Fibroblast of lung (primary cell): ENCODE measurements around the gene RNF215. TPM values are rescaled to one million over a fixed set of nuclear protein-coding genes. Genes with fewer than 3 reads are reported as not detected.

ENCODE experiments used
- DNase-seq, 2 donors: peaks; one replicate each; pipeline versions ENCODE4 v3.0.0 to v3.0.0-alpha.2; 2010; ENCODE audit warnings: low read depth in 2 of 2
- H2AFZ ChIP-seq: 2 replicates; pipeline ENCODE4 v1.5.1; 2012; ENCODE audit warnings: low read length, control low read depth, inconsistent platforms
- H3K27ac ChIP-seq: 2 replicates; pipeline ENCODE4 v1.5.1; 2011; ENCODE audit warnings: low read length, control low read depth; ENCODE audit not compliant: insufficient read depth
- H3K27me3 ChIP-seq: 2 replicates; pipeline ENCODE4 v1.5.1; 2011; ENCODE audit warnings: mild to moderate bottlenecking, low read length; ENCODE audit not compliant: control insufficient read depth, insufficient read depth
- H3K36me3 ChIP-seq: 2 replicates; pipeline ENCODE4 v1.5.1; 2011; ENCODE audit warnings: low read length; ENCODE audit not compliant: control insufficient read depth, insufficient read depth
- H3K4me1 ChIP-seq: 2 replicates; pipeline ENCODE4 v1.5.1; 2011; ENCODE audit warnings: low read length; ENCODE audit not compliant: control insufficient read depth, insufficient read depth; ENCODE audit errors: extremely low read depth
- H3K4me2 ChIP-seq: 2 replicates; pipeline ENCODE4 v1.5.1; 2011; ENCODE audit warnings: low read length, control low read depth; ENCODE audit not compliant: insufficient read depth; ENCODE audit errors: extremely low read depth
- H3K4me3 ChIP-seq, 4 experiments: fragments of 200-600 bp in 1 of 4; sonication (generic) in 1 of 4; replicated peaks in 1 of 4; 2 replicates each; pipeline ENCODE4 v1.5.1; 2011 to 2016; ENCODE audit warnings: low read length in 4 of 4, low read depth in 3 of 4, mild to moderate bottlenecking in 3 of 4, control low read depth in 2 of 4, inconsistent platforms in 1 of 4, mixed read lengths in 1 of 4; ENCODE audit not compliant: insufficient read depth in 1 of 4; ENCODE audit errors: control extremely low read depth in 1 of 4
- H3K79me2 ChIP-seq: 2 replicates; pipeline ENCODE4 v1.5.1; 2012; ENCODE audit warnings: mild to moderate bottlenecking, low read length, inconsistent platforms; ENCODE audit not compliant: control insufficient read depth, insufficient read depth
- H3K9ac ChIP-seq: 2 replicates; pipeline ENCODE4 v1.5.1; 2011; ENCODE audit warnings: mild to moderate bottlenecking, low read length, control low read depth; ENCODE audit not compliant: insufficient read depth
- H3K9me3 ChIP-seq: 2 replicates; pipeline ENCODE4 v1.5.1; 2012; ENCODE audit warnings: low read depth, low read length; ENCODE audit not compliant: control insufficient read depth, insufficient read depth
- H4K20me1 ChIP-seq: 2 replicates; pipeline ENCODE4 v1.5.1; 2011; ENCODE audit warnings: low read length; ENCODE audit not compliant: control insufficient read depth, insufficient read depth; ENCODE audit errors: extremely low read depth
- EZH2 ChIP-seq: IDR thresholded peaks from 2 replicates; pipeline ENCODE4 v1.5.1; 2012; ENCODE audit warnings: low read length, control low read depth, mild to moderate bottlenecking; ENCODE audit errors: missing control alignments
- polyA plus RNA-seq, 2 donors: library from polyadenylated mRNA; depleted of rRNA in 1 of 2; stranded (reverse) in 1 of 2; unstranded in 1 of 2; fragments of >200 nt; gene quantifications; 2 replicates each; pipeline ENCODE4 v1.2.1, GENCODE V29; 2011 to 2012; ENCODE audit warnings: missing spikeins in 1 of 2
- total RNA-seq: library from RNA; depleted of rRNA; stranded (reverse); fragments of >200 nt; gene quantifications from 2 replicates; pipeline ENCODE4 v1.2.1, GENCODE V29; 2014
- TF ChIP-seq, protein P1 (sequence below), 2 donors: IDR thresholded peaks in 1 of 2; conservative IDR thresholded peaks in 1 of 2; 1 replicate in 1 of 2; 2 replicates in 1 of 2; pipeline ENCODE4 v1.5.1; 2011 to 2012; ENCODE audit warnings: low read length in 2 of 2, control low read depth in 1 of 2, inconsistent platforms in 1 of 2, low read depth in 1 of 2, mild to moderate bottlenecking in 1 of 2

The RNF215 gene
- total and polyA plus RNA-seq, 2 donors (not counting 1 experiment from before 2014, with no cell fraction given): 5.3 to 30.2 TPM

DNA sequence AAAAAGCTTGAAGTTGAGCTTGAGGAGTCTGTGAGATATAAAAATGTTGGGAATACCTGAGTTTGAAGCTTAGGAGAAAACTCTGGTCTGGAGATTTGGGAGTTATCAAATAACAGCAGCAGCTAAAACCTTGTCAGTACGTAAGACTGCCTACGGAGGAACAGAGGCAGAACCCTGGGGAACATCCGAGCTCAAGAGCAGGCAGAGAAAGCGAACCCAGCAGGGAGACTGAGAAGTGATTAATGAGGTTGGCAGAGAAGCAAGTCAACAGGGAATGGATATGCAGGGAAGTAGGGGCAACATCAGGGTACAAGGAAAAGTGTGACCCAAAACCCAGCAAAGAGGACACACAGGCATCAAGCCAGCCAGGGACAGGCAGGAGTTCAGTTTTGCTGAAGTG is 25.8 kb upstream of the RNF215 start:
- no peaks in the 10 kb centered on the region for H3K9me3 ChIP-seq
- H3K79me2 ChIP-seq: no peaks in the 10 kb centered on the region
- no peak overlapping the region for H3K27ac ChIP-seq
- no peak for TF ChIP-seq EZH2
- TF ChIP-seq, protein P1, sequence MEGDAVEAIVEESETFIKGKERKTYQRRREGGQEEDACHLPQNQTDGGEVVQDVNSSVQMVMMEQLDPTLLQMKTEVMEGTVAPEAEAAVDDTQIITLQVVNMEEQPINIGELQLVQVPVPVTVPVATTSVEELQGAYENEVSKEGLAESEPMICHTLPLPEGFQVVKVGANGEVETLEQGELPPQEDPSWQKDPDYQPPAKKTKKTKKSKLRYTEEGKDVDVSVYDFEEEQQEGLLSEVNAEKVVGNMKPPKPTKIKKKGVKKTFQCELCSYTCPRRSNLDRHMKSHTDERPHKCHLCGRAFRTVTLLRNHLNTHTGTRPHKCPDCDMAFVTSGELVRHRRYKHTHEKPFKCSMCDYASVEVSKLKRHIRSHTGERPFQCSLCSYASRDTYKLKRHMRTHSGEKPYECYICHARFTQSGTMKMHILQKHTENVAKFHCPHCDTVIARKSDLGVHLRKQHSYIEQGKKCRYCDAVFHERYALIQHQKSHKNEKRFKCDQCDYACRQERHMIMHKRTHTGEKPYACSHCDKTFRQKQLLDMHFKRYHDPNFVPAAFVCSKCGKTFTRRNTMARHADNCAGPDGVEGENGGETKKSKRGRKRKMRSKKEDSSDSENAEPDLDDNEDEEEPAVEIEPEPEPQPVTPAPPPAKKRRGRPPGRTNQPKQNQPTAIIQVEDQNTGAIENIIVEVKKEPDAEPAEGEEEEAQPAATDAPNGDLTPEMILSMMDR (conservative IDR thresholded peaks at IDR 0.05 in 1 of 2, IDR thresholded peaks at IDR 0.05 in 1 of 2; ENCODE audit: low read depth in 1 of 2, low read length in 2 of 2): no peak
- no peaks in the 10 kb centered on the region for H4K20me1 ChIP-seq
- H3K4me3 ChIP-seq: no peak overlapping the region
- no peaks in the 10 kb centered on the region for H3K27me3 ChIP-seq
- peaks cover 21% of the 10 kb centered on the region for H3K36me3 ChIP-seq
- no peak overlapping the region for H3K9ac ChIP-seq
- H2AFZ ChIP-seq: no peak overlapping the region
- H3K4me1 ChIP-seq: peaks cover 2% of the 10 kb centered on the region
- no peak overlapping the region for H3K4me2 ChIP-seq
- no peak for DNase-seq

DNA sequence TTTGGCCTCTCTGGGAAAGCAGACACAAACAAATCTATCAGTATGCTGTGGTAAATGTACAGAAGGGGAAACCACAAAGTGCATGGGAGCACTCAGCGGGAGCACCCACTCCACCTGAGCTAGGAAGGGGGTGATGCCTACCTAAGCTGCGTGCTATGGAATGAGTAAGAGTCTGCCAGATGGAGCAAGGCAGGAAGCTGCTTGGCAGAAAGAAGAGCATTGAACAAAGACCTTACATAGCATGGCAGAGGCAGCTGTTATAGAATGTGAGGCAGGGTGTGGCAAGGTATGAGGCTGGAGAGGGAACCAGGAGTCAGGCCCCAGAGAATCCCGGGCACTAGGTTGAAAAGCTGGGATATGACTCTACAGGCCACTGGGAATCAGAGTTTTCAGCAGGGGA is 24.6 kb upstream of the RNF215 start:
- Histone ChIP-seq H3K27ac (no peak overlapping the region), H3K36me3 (peaks cover 19% of the 10 kb centered on the region)

DNA sequence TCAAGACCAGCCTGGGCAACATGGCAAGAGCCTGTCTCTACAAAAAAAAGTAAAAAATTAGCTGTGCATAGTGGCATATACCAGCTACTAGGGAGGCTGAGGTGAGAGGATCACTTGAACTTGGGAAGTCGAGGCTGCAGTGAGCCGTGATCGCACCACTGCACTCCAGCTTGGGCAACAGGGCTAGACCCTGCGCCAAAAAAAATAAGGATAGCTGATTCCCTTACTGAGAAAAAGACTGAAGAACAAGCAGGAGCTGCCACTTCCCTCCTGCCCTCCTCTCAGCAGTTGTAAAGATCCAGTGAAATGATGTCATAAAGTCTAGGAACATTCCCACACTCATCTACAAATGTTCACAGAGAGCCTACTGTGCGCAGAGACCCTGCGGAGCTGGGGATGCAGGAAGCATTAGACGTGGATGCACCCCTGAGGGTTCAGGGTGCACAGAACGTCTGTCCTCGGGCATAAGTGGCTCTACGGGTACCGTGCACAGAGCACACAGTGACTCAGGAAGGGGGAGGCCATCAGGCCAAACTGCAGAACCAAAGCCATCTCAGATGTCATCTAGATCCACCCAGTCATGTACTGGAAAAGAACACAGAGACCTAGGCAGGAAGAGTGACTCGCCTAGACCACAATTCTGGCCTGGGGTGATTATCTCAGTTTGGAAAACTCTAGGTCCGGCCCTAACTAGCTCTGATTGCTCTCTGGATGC is 21.3 kb upstream of the RNF215 start:
- peak; percentile 26 to 73 for DNase-seq
- H3K27me3 ChIP-seq: no peaks in the 10 kb centered on the region
- H3K4me3 ChIP-seq: no peak overlapping the region
- TF ChIP-seq, protein P1 (conservative IDR thresholded peaks at IDR 0.05 in 1 of 2, IDR thresholded peaks at IDR 0.05 in 1 of 2; ENCODE audit: low read depth in 1 of 2, low read length in 2 of 2): no peak
- no peak for TF ChIP-seq EZH2
- H3K4me2 ChIP-seq: no peak overlapping the region
- no peak overlapping the region for H3K9ac ChIP-seq
- H3K4me1 ChIP-seq: peaks cover 2% of the 10 kb centered on the region
- peaks cover 17% of the 10 kb centered on the region for H3K36me3 ChIP-seq
- H3K9me3 ChIP-seq: no peaks in the 10 kb centered on the region
- no peaks in the 10 kb centered on the region for H3K79me2 ChIP-seq
- H4K20me1 ChIP-seq: no peaks in the 10 kb centered on the region
- H2AFZ ChIP-seq: no peak overlapping the region
- peak overlapping the region; percentile 32 for H3K27ac ChIP-seq

More for the DNA sequence above, 24.6 kb upstream of the RNF215 start:
- H3K9me3 ChIP-seq: no peaks in the 10 kb centered on the region
- H3K9ac ChIP-seq: no peak overlapping the region
- H3K4me3 ChIP-seq: no peak overlapping the region
- H3K79me2 ChIP-seq: no peaks in the 10 kb centered on the region
- H2AFZ ChIP-seq: no peak overlapping the region
- H3K27me3 ChIP-seq: no peaks in the 10 kb centered on the region
- no peak overlapping the region for H3K4me2 ChIP-seq
- TF ChIP-seq, protein P1 (conservative IDR thresholded peaks at IDR 0.05 in 1 of 2, IDR thresholded peaks at IDR 0.05 in 1 of 2; ENCODE audit: low read depth in 1 of 2, low read length in 2 of 2): no peak
- TF ChIP-seq EZH2: no peak
- no peaks in the 10 kb centered on the region for H4K20me1 ChIP-seq
- peaks cover 2% of the 10 kb centered on the region for H3K4me1 ChIP-seq
- DNase-seq: no peak
